Activated CD4-positive, alpha-beta T cell treated with anti-CD3 and anti-CD28 coated beads for 36 hours (primary cell): Measurements from ENCODE around the gene STYXL2. TPM values are rescaled to one million over a fixed set of nuclear protein-coding genes. Genes with fewer than 3 reads are reported as not detected.

ENCODE experiments used
- ATAC-seq: fragments of 200-7000 bp; cut with Tn5 transposase; one replicate; pipeline ENCODE4 v1.10.0; 2021; ENCODE audit warnings: mild to moderate bottlenecking, moderate library complexity
- CTCF ChIA-PET: fragments of 350-600 bp; sonication (Branson Sonifier 250); formaldehyde crosslinking; loops from one replicate; lab custom pipeline; 2021; ENCODE audit warnings: antibody characterized with exemption; lab: Charles Lee
- POLR2A ChIA-PET: fragments of 350-600 bp; sonication (Branson Sonifier 250); formaldehyde crosslinking; loops from one replicate; lab custom pipeline; 2021; ENCODE audit warnings: antibody characterized with exemption, inconsistent platforms; lab: Charles Lee
- DNase-seq: peaks from one replicate; pipeline ENCODE4 v3.0.0-alpha.2; 2020
- H3K27ac Mint-ChIP-seq: one replicate; pipeline ENCODE4 v1.8.0; 2021; ENCODE audit warnings: mixed read lengths
- H3K27me3 Mint-ChIP-seq: one replicate; pipeline ENCODE4 v1.8.0; 2021; ENCODE audit warnings: mixed read lengths
- H3K36me3 Mint-ChIP-seq: one replicate; pipeline ENCODE4 v1.8.0; 2021; ENCODE audit warnings: low read depth, mixed read lengths
- H3K4me1 Mint-ChIP-seq: one replicate; pipeline ENCODE4 v1.8.0; 2021; ENCODE audit warnings: mixed read lengths
- H3K4me3 Mint-ChIP-seq: one replicate; pipeline ENCODE4 v1.8.0; 2021; ENCODE audit warnings: mild to moderate bottlenecking, moderate library complexity, mixed read lengths
- H3K9me3 Mint-ChIP-seq: one replicate; pipeline ENCODE4 v1.8.0; 2021; ENCODE audit warnings: low read depth, mixed read lengths
- intact Hi-C, 2 experiments: fragments of 100-400 bp; cut with DNase I in 1 of 2; cut with micrococcal nuclease in 1 of 2; formaldehyde crosslinking; loops; one replicate each; pipeline versions ENCODE4 v1.14.2 to v1.15.1; 2022 to 2024; cut with DNase I, micrococcal nuclease
- total RNA-seq, 2 experiments: library from RNA; stranded (reverse); gene quantifications; one replicate each; pipeline ENCODE4 v1.2.3, GENCODE V29; 2021

The STYXL2 gene
- total RNA-seq, 2 experiments from 2014 or later, result not detected

GRCh38 chr1:167109125-167109524, 15.2 kb downstream of the STYXL2 start:
- no peak overlapping the region for H3K4me3 Mint-ChIP-seq
- no peak for DNase-seq
- POLR2A ChIA-PET, result no interaction called here

GRCh38 chr1:167110586-167110985, 16.7 kb downstream of the STYXL2 start:
- DNase-seq, result peak; percentile 32
- intact Hi-C loops, result loop anchor here in 1 of 2 experiments (10.0 kb wide), 1 partner anchor 136 kb away; the partner anchor contains the start of gene ILDR2
- Mint-ChIP-seq H3K36me3 (no peaks in the 10 kb centered on the region), H3K4me1 (peaks cover 38% of the 10 kb centered on the region), H3K27me3 (no peaks in the 10 kb centered on the region), H3K4me3 (no peak overlapping the region), H3K9me3 (peaks cover 11% of the 10 kb centered on the region), H3K27ac (no peak overlapping the region)
- POLR2A ChIA-PET, result no interaction called here
- peak; percentile 68 for ATAC-seq
- CTCF ChIA-PET, result interaction anchor here (1.3 kb wide), 1 partner anchor 157 kb away, joined by 3 read pairs; no protein-coding TSS in a partner anchor

More at GRCh38 chr1:167109125-167109524, 15.2 kb downstream of the STYXL2 start:
- Mint-ChIP-seq H3K4me1 (peaks cover 50% of the 10 kb centered on the region), H3K27ac (peak overlapping the region; percentile 37), H3K27me3 (no peaks in the 10 kb centered on the region), H3K9me3 (peaks cover 11% of the 10 kb centered on the region), H3K36me3 (no peaks in the 10 kb centered on the region)
- intact Hi-C loops, result loop anchor here in 1 of 2 experiments (10.0 kb wide), 1 partner anchor 96 kb away; no protein-coding TSS in a partner anchor
- CTCF ChIA-PET, result interaction anchor here (0.8 to 2.0 kb wide), 6 partner anchors 15 to 446 kb away, joined by 3 to 8 read pairs (median 4); no protein-coding TSS in a partner anchor
- peak; percentile 37 for ATAC-seq

- Mint-ChIP-seq H3K27me3 (no peaks in the 10 kb centered on the region), H3K4me3 (no peak overlapping the region), H3K9me3 (peaks cover 11% of the 10 kb centered on the region), H3K36me3 (no peaks in the 10 kb centered on the region), H3K27ac (no peak overlapping the region), H3K4me1 (peaks cover 33% of the 10 kb centered on the region)
- ATAC-seq, result no peak
- intact Hi-C loops, result loop anchor here in 1 of 2 experiments (10.0 kb wide), 1 partner anchor 137 kb away; the partner anchor contains the start of gene ILDR2
- CTCF ChIA-PET, result interaction anchor here (0.6 kb wide), 2 partner anchors 22 to 94 kb away, joined by 3 to 5 read pairs; partner anchors contain the start of gene GPA33
- POLR2A ChIA-PET, result no interaction called here
- DNase-seq, result no peak
Measured at GRCh38 chr1:167111868-167112709, 18.2 kb downstream of the STYXL2 start.

- intact Hi-C loops, result loop anchor here in 1 of 2 experiments (10.0 kb wide), 1 partner anchor 140 kb away; the partner anchor contains the start of gene ILDR2
- Mint-ChIP-seq H3K36me3 (no peaks in the 10 kb centered on the region), H3K27me3 (no peaks in the 10 kb centered on the region), H3K9me3 (peaks cover 11% of the 10 kb centered on the region), H3K27ac (no peak overlapping the region), H3K4me3 (no peak overlapping the region), H3K4me1 (peaks cover 18% of the 10 kb centered on the region)
- ChIA-PET CTCF (interaction anchor here (0.7 to 2.4 kb wide), 3 partner anchors 15 to 24 kb away, joined by 3 to 8 read pairs (median 5); partner anchors contain the start of gene GPA33), POLR2A (no interaction called here)
- DNase-seq, result no peak
- ATAC-seq, result no peak
Measured at GRCh38 chr1:167114725-167115124, 20.9 kb downstream of the STYXL2 start.

- intact Hi-C loops, result loop anchor here in 1 of 2 experiments (10.0 kb wide), 1 partner anchor 141 kb away; the partner anchor contains the start of gene ILDR2
- no peaks in the 10 kb centered on the region for H3K36me3 Mint-ChIP-seq
- no peak for DNase-seq
- peaks cover 4% of the 10 kb centered on the region for H3K9me3 Mint-ChIP-seq
- ATAC-seq, result no peak
- no peaks in the 10 kb centered on the region for H3K27me3 Mint-ChIP-seq
- POLR2A ChIA-PET, result interaction anchor here (0.6 kb wide), 1 partner anchor 10 kb away, joined by 4 read pairs; no protein-coding TSS in a partner anchor
- H3K4me1 Mint-ChIP-seq, result peaks cover 8% of the 10 kb centered on the region
- no peak overlapping the region for H3K27ac Mint-ChIP-seq
- CTCF ChIA-PET, result interaction anchor here (0.7 to 2.4 kb wide), 4 partner anchors 18 to 206 kb away, joined by 3 to 8 read pairs (median 4); partner anchors contain the start of gene GPA33
- H3K4me3 Mint-ChIP-seq, result no peak overlapping the region
Measured at GRCh38 chr1:167115655-167116054, 21.8 kb downstream of the STYXL2 start.

GRCh38 chr1:167116174-167116573, 22.3 kb downstream of the STYXL2 start:
- Mint-ChIP-seq H3K9me3 (no peaks in the 10 kb centered on the region), H3K4me3 (no peak overlapping the region), H3K36me3 (no peaks in the 10 kb centered on the region), H3K4me1 (peaks cover 3% of the 10 kb centered on the region), H3K27ac (no peak overlapping the region), H3K27me3 (no peaks in the 10 kb centered on the region)
- ATAC-seq (no peak), DNase-seq (no peak)
- ChIA-PET CTCF (interaction anchor here (0.7 to 2.4 kb wide), 5 partner anchors 10 to 206 kb away, joined by 3 to 8 read pairs (median 5); partner anchors contain the start of gene GPA33), POLR2A (no interaction called here)
- intact Hi-C loops, result loop anchor here in 1 of 2 experiments (10.0 kb wide), 1 partner anchor 141 kb away; the partner anchor contains the start of gene ILDR2

GRCh38 chr1:167117225-167117624, 23.4 kb downstream of the STYXL2 start:
- CTCF ChIA-PET, result interaction anchor here (1.2 to 1.8 kb wide), 2 partner anchors 11 to 93 kb away, joined by 3 to 6 read pairs; no protein-coding TSS in a partner anchor
- Mint-ChIP-seq H3K9me3 (no peaks in the 10 kb centered on the region), H3K36me3 (no peaks in the 10 kb centered on the region), H3K27me3 (no peaks in the 10 kb centered on the region), H3K4me1 (peaks cover 3% of the 10 kb centered on the region), H3K27ac (no peak overlapping the region), H3K4me3 (no peak overlapping the region)
- POLR2A ChIA-PET, result no interaction called here
- DNase-seq (no peak), ATAC-seq (no peak)
- intact Hi-C loops, result loop anchor here in 1 of 2 experiments (10.0 kb wide), 1 partner anchor 142 kb away; the partner anchor contains the start of gene ILDR2

GRCh38 chr1:167118188-167118587, 24.3 kb downstream of the STYXL2 start:
- intact Hi-C loops, result loop anchor here in 1 of 2 experiments (10.0 kb wide), 1 partner anchor 143 kb away; the partner anchor contains the start of gene ILDR2
- ChIA-PET POLR2A (no interaction called here), CTCF (interaction anchor here (0.7 to 1.0 kb wide), 2 partner anchors 34 to 59 kb away, joined by 3 to 10 read pairs; no protein-coding TSS in a partner anchor)
- H3K27me3 Mint-ChIP-seq, result no peaks in the 10 kb centered on the region
- DNase-seq (no peak), ATAC-seq (no peak)
- no peak overlapping the region for H3K4me3 Mint-ChIP-seq
- H3K4me1 Mint-ChIP-seq, result peaks cover 3% of the 10 kb centered on the region
- no peak overlapping the region for H3K27ac Mint-ChIP-seq
- H3K9me3 Mint-ChIP-seq, result no peaks in the 10 kb centered on the region
- no peaks in the 10 kb centered on the region for H3K36me3 Mint-ChIP-seq

GRCh38 chr1:167119696-167120095, 25.8 kb downstream of the STYXL2 start:
- no peaks in the 10 kb centered on the region for H3K36me3 Mint-ChIP-seq
- ChIA-PET POLR2A (no interaction called here), CTCF (interaction anchor here (0.6 to 1.2 kb wide), 3 partner anchors 26 to 107 kb away, joined by 3 to 6 read pairs (median 5); partner anchors contain the start of gene STYXL2)
- intact Hi-C loops, result loop anchor here (5.0 to 10.0 kb wide), 4 partner anchors 142 to 423 kb away; partner anchors contain the start of gene ILDR2 (in 2 of the 2)
- DNase-seq (no peak), ATAC-seq (no peak)
- H3K27ac Mint-ChIP-seq, result no peak overlapping the region
- peaks cover 2% of the 10 kb centered on the region for H3K4me1 Mint-ChIP-seq
- H3K4me3 Mint-ChIP-seq, result no peak overlapping the region
- no peaks in the 10 kb centered on the region for H3K27me3 Mint-ChIP-seq
- H3K9me3 Mint-ChIP-seq, result no peaks in the 10 kb centered on the region

GRCh38 chr1:167120899-167121298, 27.0 kb downstream of the STYXL2 start:
- ATAC-seq, result peak; percentile 39

More at GRCh38 chr1:167120899-167121298, 27.0 kb downstream of the STYXL2 start:
- no peaks in the 10 kb centered on the region for H3K9me3 Mint-ChIP-seq
- peak; percentile 51 for DNase-seq
- peak overlapping the region; percentile 65 for H3K4me3 Mint-ChIP-seq
- ChIA-PET CTCF (interaction anchor here (0.7 to 2.0 kb wide), 4 partner anchors 27 to 77 kb away, joined by 3 to 9 read pairs (median 4); partner anchors contain the start of gene STYXL2), POLR2A (no interaction called here)
- H3K36me3 Mint-ChIP-seq, result no peaks in the 10 kb centered on the region
- intact Hi-C loops, result loop anchor here (5.0 kb wide), 3 partner anchors 144 to 421 kb away; partner anchors contain the start of gene ILDR2 (in 1 of the 2)
- H3K27ac Mint-ChIP-seq, result peak overlapping the region; percentile 66
- H3K4me1 Mint-ChIP-seq, result no peaks in the 10 kb centered on the region
- H3K27me3 Mint-ChIP-seq, result no peaks in the 10 kb centered on the region
